Thyroid gland (tissue), 4 donors: ENCODE measurements around the gene NUAK2.

Source experiments
- POLR2A ChIP-seq, 2 donors: fragments of 450-650 bp; IDR thresholded peaks; one replicate each; pipeline ENCODE4 v1.6.1; 2017; ENCODE audit warnings: antibody characterized with exemption in 2 of 2, mild to moderate bottlenecking in 2 of 2, moderate library complexity in 1 of 2
- TF ChIP-seq, protein P1 (sequence below), 6 experiments: fragments of 200-600 bp in 3 of 6; fragments of 450-650 bp in 3 of 6; sonication (generic) in 3 of 6; IDR thresholded peaks; one replicate each; pipeline ENCODE4 v1.5.1; 2016 to 2019; ENCODE audit warnings: antibody characterized with exemption in 6 of 6, mild to moderate bottlenecking in 2 of 6, inconsistent platforms in 1 of 6, moderate library complexity in 1 of 6

DNA sequence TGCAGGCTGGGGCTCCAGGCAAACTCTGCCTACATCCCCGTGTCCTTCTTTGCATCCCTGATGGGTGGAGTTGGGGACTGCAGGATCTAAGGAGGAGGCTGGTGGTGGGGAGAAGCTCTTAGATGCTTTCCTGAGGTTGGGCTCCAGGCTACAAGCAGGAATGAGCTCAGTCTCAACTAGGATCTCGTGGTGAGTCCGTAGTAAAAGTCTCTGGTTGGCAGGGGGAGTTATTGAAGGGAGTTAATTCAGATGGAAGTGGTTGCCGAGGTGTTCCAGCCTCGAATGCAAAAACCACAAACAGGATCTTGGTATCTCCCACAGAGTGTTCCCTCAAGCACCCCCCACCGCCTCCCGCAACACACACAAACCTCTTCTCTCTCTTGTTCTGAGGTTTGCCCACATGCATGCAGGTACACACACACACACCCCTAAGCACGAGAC, 58.8 kb downstream of the NUAK2 start:
- TF ChIP-seq, protein P1, sequence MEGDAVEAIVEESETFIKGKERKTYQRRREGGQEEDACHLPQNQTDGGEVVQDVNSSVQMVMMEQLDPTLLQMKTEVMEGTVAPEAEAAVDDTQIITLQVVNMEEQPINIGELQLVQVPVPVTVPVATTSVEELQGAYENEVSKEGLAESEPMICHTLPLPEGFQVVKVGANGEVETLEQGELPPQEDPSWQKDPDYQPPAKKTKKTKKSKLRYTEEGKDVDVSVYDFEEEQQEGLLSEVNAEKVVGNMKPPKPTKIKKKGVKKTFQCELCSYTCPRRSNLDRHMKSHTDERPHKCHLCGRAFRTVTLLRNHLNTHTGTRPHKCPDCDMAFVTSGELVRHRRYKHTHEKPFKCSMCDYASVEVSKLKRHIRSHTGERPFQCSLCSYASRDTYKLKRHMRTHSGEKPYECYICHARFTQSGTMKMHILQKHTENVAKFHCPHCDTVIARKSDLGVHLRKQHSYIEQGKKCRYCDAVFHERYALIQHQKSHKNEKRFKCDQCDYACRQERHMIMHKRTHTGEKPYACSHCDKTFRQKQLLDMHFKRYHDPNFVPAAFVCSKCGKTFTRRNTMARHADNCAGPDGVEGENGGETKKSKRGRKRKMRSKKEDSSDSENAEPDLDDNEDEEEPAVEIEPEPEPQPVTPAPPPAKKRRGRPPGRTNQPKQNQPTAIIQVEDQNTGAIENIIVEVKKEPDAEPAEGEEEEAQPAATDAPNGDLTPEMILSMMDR (IDR thresholded peaks at IDR 0.05), result no peak
- no peak for TF ChIP-seq POLR2A (IDR thresholded peaks at IDR 0.05)
